ENCODE data around the gene PTCD2. TPM values are rescaled to one million over a fixed set of nuclear protein-coding genes. Genes with fewer than 3 reads are reported as not detected.

Gene PTCD2, protein sequence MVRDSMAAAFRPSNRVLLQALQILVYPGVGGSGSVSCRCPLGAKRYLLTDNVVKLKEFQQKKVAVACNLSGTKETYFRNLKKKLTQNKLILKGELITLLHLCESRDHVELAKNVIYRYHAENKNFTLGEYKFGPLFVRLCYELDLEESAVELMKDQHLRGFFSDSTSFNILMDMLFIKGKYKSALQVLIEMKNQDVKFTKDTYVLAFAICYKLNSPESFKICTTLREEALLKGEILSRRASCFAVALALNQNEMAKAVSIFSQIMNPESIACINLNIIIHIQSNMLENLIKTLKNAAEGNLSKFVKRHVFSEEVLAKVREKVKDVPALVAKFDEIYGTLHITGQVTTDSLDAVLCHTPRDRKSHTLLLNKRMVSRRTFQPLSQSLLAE
- total RNA-seq (10 to 100 TPM in 3 of 5 experiments, 1 to 10 TPM in 2; 5.0 to 12.6 (median 11.2) TPM), polyA plus RNA-seq (1 to 10 TPM; 3.7 to 6.0 TPM), total RNA-seq (13.5 reads per million, percentile 42 among the genes with 10 or more reads in this experiment)

DNA sequence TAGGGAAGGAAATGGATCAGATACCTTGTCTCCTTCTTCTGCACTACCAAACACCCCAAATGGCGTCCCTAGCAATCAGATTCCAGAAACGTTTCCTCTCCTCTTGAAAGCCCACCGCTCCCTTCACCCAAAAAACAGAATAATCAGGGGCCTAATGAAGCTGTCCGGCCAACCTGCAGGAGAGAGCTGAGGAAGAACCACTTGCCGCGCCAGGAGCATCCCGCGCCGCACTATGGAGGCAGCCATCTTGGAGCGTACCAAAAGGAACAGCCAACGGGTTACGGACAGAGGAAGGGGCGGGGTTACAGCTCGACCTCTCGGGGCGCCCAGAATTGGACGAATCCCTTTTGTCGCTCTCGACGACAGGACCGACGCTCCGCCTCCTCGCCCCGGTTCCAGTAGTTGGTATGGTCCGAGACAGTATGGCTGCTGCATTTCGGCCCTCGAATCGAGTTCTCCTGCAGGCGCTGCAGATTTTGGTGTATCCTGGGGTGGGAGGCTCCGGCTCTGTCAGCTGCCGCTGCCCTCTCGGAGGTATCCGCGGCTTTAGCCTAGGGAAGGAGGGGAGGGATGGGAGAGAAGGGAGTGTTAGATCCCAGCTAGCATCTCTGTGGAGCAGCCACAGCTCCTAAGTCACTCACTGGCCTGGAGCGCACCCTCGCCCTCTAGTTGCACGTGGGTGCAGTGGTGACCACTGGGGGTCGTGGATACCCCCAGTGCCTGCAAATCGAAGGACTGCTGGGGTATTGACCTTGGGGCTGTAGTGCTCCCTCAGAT is at the start of gene PTCD2, which contains the start of gene MRPS27:
PTCD2 (plus strand) TSS at position 398 of the 777 bp plus-strand sequence; CDS start at position 408, 10 bp downstream.
MRPS27 (minus strand) TSS at position 265 of the 777 bp plus-strand sequence; CDS start at position 246, 19 bp downstream.
- Histone ChIP-seq H3K36me3 (ENCODE audit: control insufficient read depth in 2 of 3, insufficient read depth in 3 of 3, low read length in 3 of 3) (peaks cover 0 to 21% (median 0%) of the 10 kb centered on the region in 3 experiments), H3K27me3 (ENCODE audit: control insufficient read depth in 2 of 2, insufficient read depth in 2 of 2, low read length in 2 of 2) (no peaks in the 10 kb centered on the region), H3K9me3 (ENCODE audit: control insufficient read depth in 2 of 3, low read length in 3 of 3) (no peaks in the 10 kb centered on the region), H3K27ac (ENCODE audit: low read depth, low read length) (peak within 1 kb of the TSS; percentile 89), H3K4me3 (ENCODE audit: low read length) (peak within 1 kb of the TSS; percentile 93), H3K4me1 (ENCODE audit: control insufficient read depth in 2 of 2, insufficient read depth in 2 of 2, low read length in 2 of 2) (peaks cover 7 to 14% of the 10 kb centered on the region in 2 donors)
- ATAC-seq (peak; percentile 100), DNase-seq (peak; percentile 71 to 96 (median 94))
- peak within 1 kb of the TSS; percentile 93 to 100 (median 98) for H3K4me3 Mint-ChIP-seq
- H3K27me3 Mint-ChIP-seq = no peaks in the 10 kb centered on the region
- ChIA-PET CTCF (interaction anchor here (5.7 kb wide), 1 partner anchor 12 kb away, joined by 40 read pairs; no protein-coding TSS in a partner anchor), POLR2A (interaction anchor here (0.5 to 3.2 kb wide), 5 partner anchors 11 to 1178 kb away, joined by 4 to 39 read pairs (median 4); partner anchors contain the start of gene BTF3)
- intact Hi-C loops (cut with micrococcal nuclease) = loop anchor here (1.0 to 10.0 kb wide), 10 partner anchors 12 to 1247 kb away; partner anchors contain the start of genes BTF3 (in 2 of the 2), MCCC2 (in 2 of the 2), ANKRA2 (in 1 of the 2) and BDP1 (in 1 of the 2)
- H3K27ac Mint-ChIP-seq = peak within 1 kb of the TSS; percentile 88 to 99 (median 95)
- H3K9me3 Mint-ChIP-seq = no peaks in the 10 kb centered on the region
- peaks cover 9 to 23% (median 17%) of the 10 kb centered on the region in 5 donors for H3K36me3 Mint-ChIP-seq
- peaks cover 24 to 65% (median 47%) of the 10 kb centered on the region in 7 donors for H3K4me1 Mint-ChIP-seq

DNA sequence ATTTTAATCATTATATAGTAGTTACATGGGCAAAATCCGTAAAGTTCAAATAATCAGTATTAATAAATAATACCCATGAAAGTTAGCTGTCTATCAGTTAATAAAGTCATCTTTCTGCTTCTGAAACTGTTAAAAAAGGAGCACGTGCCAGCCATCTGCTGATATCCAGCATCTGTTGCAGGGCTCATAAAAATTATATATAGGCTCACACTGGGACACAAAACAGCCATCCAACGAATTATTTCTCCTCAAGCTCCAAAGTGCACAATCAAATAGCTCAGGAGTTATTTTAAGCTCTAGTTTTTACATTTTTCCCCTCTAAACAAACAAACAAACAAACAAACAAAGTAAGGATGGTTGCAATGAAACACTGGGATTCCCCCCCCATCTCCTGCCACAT is 48.5 kb upstream of the PTCD2 start:
- ChIA-PET CTCF (no interaction called here), POLR2A (interaction anchor here (0.8 kb wide), 1 partner anchor 112 kb away, joined by 3 read pairs; no protein-coding TSS in a partner anchor)
- DNase-seq (no peak), ATAC-seq (no peak)
- Mint-ChIP-seq H3K4me3 (no peak overlapping the region), H3K27me3 (no peaks in the 10 kb centered on the region), H3K4me1 (peaks cover 0 to 27% (median 16%) of the 10 kb centered on the region in 7 donors), H3K27ac (no peak overlapping the region), H3K9me3 (peaks cover 0 to 7% (median 2%) of the 10 kb centered on the region in 11 donors), H3K36me3 (peaks cover 6 to 40% (median 19%) of the 10 kb centered on the region in 5 donors)
- Histone ChIP-seq H3K9me3 (ENCODE audit: control insufficient read depth in 2 of 3, low read length in 3 of 3) (no peaks in the 10 kb centered on the region), H3K27ac (ENCODE audit: low read depth, low read length) (no peak overlapping the region), H3K27me3 (ENCODE audit: control insufficient read depth in 2 of 2, insufficient read depth in 2 of 2, low read length in 2 of 2) (no peaks in the 10 kb centered on the region), H3K4me3 (ENCODE audit: low read length) (no peak overlapping the region), H3K4me1 (ENCODE audit: control insufficient read depth in 2 of 2, insufficient read depth in 2 of 2, low read length in 2 of 2) (no peaks in the 10 kb centered on the region), H3K36me3 (ENCODE audit: control insufficient read depth in 2 of 3, insufficient read depth in 3 of 3, low read length in 3 of 3) (no peaks in the 10 kb centered on the region)
- intact Hi-C loops (cut with micrococcal nuclease) = no loop called here

DNA sequence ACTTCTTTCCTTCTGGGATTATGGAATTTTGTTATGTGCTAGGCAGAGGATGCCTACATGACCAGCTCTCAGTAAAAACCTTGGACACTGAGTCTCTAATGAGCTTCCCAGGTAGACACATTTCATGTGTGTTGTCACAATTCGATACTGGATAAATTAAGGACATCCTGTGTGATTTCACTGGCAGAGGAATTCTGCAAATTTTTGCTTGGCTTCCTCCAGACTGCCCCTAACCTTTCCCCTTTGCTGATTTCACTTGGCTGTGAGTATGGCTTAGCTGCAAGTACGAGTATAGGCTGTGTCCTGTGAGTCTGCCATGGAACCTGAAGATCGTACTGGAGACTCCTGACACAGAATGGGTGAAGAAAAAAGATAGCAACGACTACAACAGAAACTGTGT is 47.8 kb upstream of the PTCD2 start:
- intact Hi-C loops (cut with micrococcal nuclease) = no loop called here
- Histone ChIP-seq H3K36me3 (ENCODE audit: control insufficient read depth in 2 of 3, insufficient read depth in 3 of 3, low read length in 3 of 3) (no peaks in the 10 kb centered on the region), H3K27ac (ENCODE audit: low read depth, low read length) (no peak overlapping the region), H3K4me3 (ENCODE audit: low read length) (no peak overlapping the region), H3K9me3 (ENCODE audit: control insufficient read depth in 2 of 3, low read length in 3 of 3) (no peaks in the 10 kb centered on the region), H3K4me1 (ENCODE audit: control insufficient read depth in 2 of 2, insufficient read depth in 2 of 2, low read length in 2 of 2) (no peaks in the 10 kb centered on the region), H3K27me3 (ENCODE audit: control insufficient read depth in 2 of 2, insufficient read depth in 2 of 2, low read length in 2 of 2) (no peaks in the 10 kb centered on the region)
- Mint-ChIP-seq H3K9me3 (peaks cover 0 to 7% (median 2%) of the 10 kb centered on the region in 11 donors), H3K4me3 (no peak overlapping the region), H3K27ac (no peak overlapping the region), H3K27me3 (no peaks in the 10 kb centered on the region), H3K4me1 (peaks cover 3 to 27% (median 16%) of the 10 kb centered on the region in 7 donors), H3K36me3 (peaks cover 8 to 47% (median 25%) of the 10 kb centered on the region in 5 donors)
- CTCF ChIA-PET = no interaction called here
- ATAC-seq = no peak
- no peak for DNase-seq
- POLR2A ChIA-PET = interaction anchor here (0.8 kb wide), 1 partner anchor 113 kb away, joined by 3 read pairs; no protein-coding TSS in a partner anchor

DNA sequence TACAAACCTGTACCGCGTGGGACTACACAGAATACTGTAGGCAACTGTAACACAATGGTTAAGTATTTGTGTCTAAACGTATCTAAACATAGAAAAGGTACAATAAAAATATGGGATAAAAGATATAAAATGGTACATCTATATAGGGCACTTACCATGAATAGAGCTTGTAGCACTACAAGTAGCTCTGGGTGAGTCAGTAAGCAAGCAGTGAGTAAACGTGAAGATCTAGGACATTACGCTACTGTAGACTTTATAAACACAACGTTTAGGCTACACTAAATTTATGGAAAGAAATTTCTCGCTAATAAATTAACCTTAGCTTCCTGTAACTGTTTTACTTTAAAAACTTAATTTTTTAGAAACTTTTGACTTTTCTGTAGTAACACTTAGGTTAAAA is 46.6 kb upstream of the PTCD2 start:
- Mint-ChIP-seq H3K27ac (no peak overlapping the region), H3K36me3 (peaks cover 16 to 47% (median 34%) of the 10 kb centered on the region in 5 donors), H3K27me3 (no peaks in the 10 kb centered on the region), H3K4me1 (peaks cover 3 to 27% (median 16%) of the 10 kb centered on the region in 7 donors), H3K9me3 (peaks cover 0 to 11% (median 2%) of the 10 kb centered on the region in 11 donors), H3K4me3 (no peak overlapping the region)
- no peak for DNase-seq
- intact Hi-C loops (cut with micrococcal nuclease) = no loop called here
- no peaks in the 10 kb centered on the region for H3K4me1 ChIP-seq (ENCODE audit: control insufficient read depth in 2 of 2, insufficient read depth in 2 of 2, low read length in 2 of 2)
- no peak for ATAC-seq
- H3K4me3 ChIP-seq (ENCODE audit: low read length) = no peak overlapping the region
- ChIA-PET POLR2A (no interaction called here), CTCF (no interaction called here)
- no peaks in the 10 kb centered on the region for H3K9me3 ChIP-seq (ENCODE audit: control insufficient read depth in 2 of 3, low read length in 3 of 3)
- no peaks in the 10 kb centered on the region for H3K27me3 ChIP-seq (ENCODE audit: control insufficient read depth in 2 of 2, insufficient read depth in 2 of 2, low read length in 2 of 2)
- peaks cover 0 to 3% (median under 1%) of the 10 kb centered on the region in 3 experiments for H3K36me3 ChIP-seq (ENCODE audit: control insufficient read depth in 2 of 3, insufficient read depth in 3 of 3, low read length in 3 of 3)
- no peak overlapping the region for H3K27ac ChIP-seq (ENCODE audit: low read depth, low read length)

DNA sequence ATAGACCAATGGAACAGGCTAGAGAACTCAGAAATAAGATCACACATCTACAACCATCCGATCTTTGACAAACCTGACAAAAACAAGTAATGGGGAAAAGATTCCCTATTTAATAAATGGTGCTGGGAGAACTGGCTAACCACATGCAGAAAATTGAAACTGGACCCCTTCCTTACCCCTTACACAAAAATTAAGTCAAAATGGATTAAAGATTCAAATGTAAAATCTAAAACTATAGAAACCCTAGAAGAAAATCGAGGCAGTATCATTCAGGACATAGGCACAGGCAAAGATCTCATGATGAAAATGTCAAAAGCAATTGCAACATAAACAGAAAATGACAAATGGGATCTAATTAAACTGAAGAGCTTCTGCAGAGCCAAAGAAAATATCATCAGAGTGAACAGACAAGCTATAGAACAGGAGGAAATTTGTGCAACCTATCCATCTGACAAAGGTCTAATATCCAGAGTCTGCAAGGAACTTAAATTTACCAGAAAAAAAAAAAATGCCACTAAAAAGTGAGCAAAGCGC is 43.9 kb upstream of the PTCD2 start:
- POLR2A ChIA-PET = no interaction called here
- DNase-seq (no peak), ATAC-seq (no peak)
- Mint-ChIP-seq H3K4me3 (no peak overlapping the region), H3K36me3 (peaks cover 16 to 59% (median 45%) of the 10 kb centered on the region in 5 donors), H3K27me3 (no peaks in the 10 kb centered on the region), H3K9me3 (peaks cover 0 to 11% (median 2%) of the 10 kb centered on the region in 11 donors), H3K4me1 (peaks cover 3 to 14% (median 13%) of the 10 kb centered on the region in 7 donors), H3K27ac (no peak overlapping the region)
- Histone ChIP-seq H3K4me3 (ENCODE audit: low read length) (no peak overlapping the region), H3K4me1 (ENCODE audit: control insufficient read depth in 2 of 2, insufficient read depth in 2 of 2, low read length in 2 of 2) (no peaks in the 10 kb centered on the region), H3K27ac (ENCODE audit: low read depth, low read length) (no peak overlapping the region), H3K9me3 (ENCODE audit: control insufficient read depth in 2 of 3, low read length in 3 of 3) (no peaks in the 10 kb centered on the region), H3K36me3 (ENCODE audit: control insufficient read depth in 2 of 3, insufficient read depth in 3 of 3, low read length in 3 of 3) (peaks cover 0 to 6% (median 3%) of the 10 kb centered on the region in 3 experiments), H3K27me3 (ENCODE audit: control insufficient read depth in 2 of 2, insufficient read depth in 2 of 2, low read length in 2 of 2) (no peaks in the 10 kb centered on the region)
- CTCF ChIA-PET = no interaction called here
- intact Hi-C loops (cut with micrococcal nuclease) = no loop called here

DNA sequence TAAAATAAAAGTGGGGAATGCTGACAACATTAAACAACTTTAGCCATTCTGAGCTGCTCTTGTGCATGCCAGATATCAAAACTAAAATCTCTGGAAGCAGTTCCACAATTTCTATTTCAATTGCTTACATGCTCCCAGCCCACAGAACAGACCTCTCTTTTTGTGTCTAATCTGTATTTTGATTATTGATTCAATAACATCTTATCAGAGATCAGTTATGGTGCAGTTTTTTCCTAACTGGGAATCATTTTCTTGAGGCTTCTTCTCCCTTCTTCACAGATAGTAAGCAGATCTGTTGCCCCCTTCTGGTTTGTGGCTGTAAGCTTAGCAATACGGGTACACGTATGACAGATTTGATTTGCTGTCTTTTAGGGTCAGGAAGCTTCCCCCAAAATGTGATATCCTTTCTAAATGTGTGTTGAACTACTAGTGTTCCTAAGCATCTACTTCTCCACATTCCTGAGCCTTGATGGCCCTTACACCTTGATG is 39.5 kb upstream of the PTCD2 start:
- H3K36me3 ChIP-seq (ENCODE audit: control insufficient read depth in 2 of 3, insufficient read depth in 3 of 3, low read length in 3 of 3) = peaks cover 0 to 6% (median 3%) of the 10 kb centered on the region in 3 experiments
- H3K4me3 ChIP-seq (ENCODE audit: low read length) = no peak overlapping the region
- no peaks in the 10 kb centered on the region for H3K27me3 Mint-ChIP-seq
- peaks cover 6 to 22% (median 11%) of the 10 kb centered on the region in 7 donors for H3K4me1 Mint-ChIP-seq
- ChIA-PET POLR2A (no interaction called here), CTCF (interaction anchor here (0.7 to 0.8 kb wide), 2 partner anchors 19 to 36 kb away, joined by 3 read pairs; no protein-coding TSS in a partner anchor)
- H3K36me3 Mint-ChIP-seq = peaks cover 20 to 69% (median 45%) of the 10 kb centered on the region in 5 donors
- ATAC-seq (no peak), DNase-seq (no peak)
- no peak overlapping the region for H3K27ac ChIP-seq (ENCODE audit: low read depth, low read length)
- H3K9me3 ChIP-seq (ENCODE audit: control insufficient read depth in 2 of 3, low read length in 3 of 3) = no peaks in the 10 kb centered on the region
- no peak overlapping the region for H3K27ac Mint-ChIP-seq
- peaks cover 0 to 11% (median 2%) of the 10 kb centered on the region in 11 donors for H3K9me3 Mint-ChIP-seq
- no peaks in the 10 kb centered on the region for H3K4me1 ChIP-seq (ENCODE audit: control insufficient read depth in 2 of 2, insufficient read depth in 2 of 2, low read length in 2 of 2)
- no peaks in the 10 kb centered on the region for H3K27me3 ChIP-seq (ENCODE audit: control insufficient read depth in 2 of 2, insufficient read depth in 2 of 2, low read length in 2 of 2)
- intact Hi-C loops (cut with micrococcal nuclease) = no loop called here
- H3K4me3 Mint-ChIP-seq = no peak overlapping the region
